Gastroesophageal sphincter (tissue), 4 donors: ENCODE results near the gene PEPD. TPM values are rescaled to one million over a fixed set of nuclear protein-coding genes. Genes with fewer than 3 reads are reported as not detected.

ENCODE experiments used
- ATAC-seq: fragments of 150-250 bp; one replicate; pipeline ENCODE4 v1.9.1; 2016; ENCODE audit warnings: mild to moderate bottlenecking, moderate library complexity
- H3K27ac ChIP-seq, 4 donors: fragments of 200-600 bp; sonication (generic) in 3 of 4; 1 replicate in 3 of 4; 2 replicates in 1 of 4; pipeline ENCODE4 v1.5.1; 2016 to 2019
- H3K27me3 ChIP-seq: fragments of 200-600 bp; sonication (generic); one replicate; pipeline ENCODE4 v1.5.1; 2019
- H3K36me3 ChIP-seq, 2 donors: fragments of 200-600 bp; sonication (generic); one replicate each; pipeline ENCODE4 v1.5.1; 2019; ENCODE audit warnings: control low read depth in 1 of 2
- H3K4me1 ChIP-seq, 3 donors: fragments of 200-600 bp; sonication (generic); 1 replicate in 2 of 3; 2 replicates in 1 of 3; pipeline ENCODE4 v1.5.1; 2016 to 2019; ENCODE audit warnings: control low read depth in 2 of 3
- H3K4me3 ChIP-seq, 2 donors: fragments of 200-600 bp; sonication (generic); one replicate each; pipeline ENCODE4 v1.5.1; 2019; ENCODE audit warnings: mild to moderate bottlenecking in 1 of 2, moderate library complexity in 1 of 2
- H3K9me3 ChIP-seq, 3 donors: fragments of 200-600 bp; sonication (generic); one replicate each; pipeline ENCODE4 v1.5.1; 2017 to 2019; ENCODE audit warnings: control low read depth in 2 of 3
- EP300 ChIP-seq: sonication (generic); formaldehyde crosslinking; IDR thresholded peaks from one replicate; pipeline ENCODE4 v1.6.1; 2017; ENCODE audit warnings: antibody characterized with exemption, mild to moderate bottlenecking
- POLR2A ChIP-seq, 2 donors: fragments of 450-650 bp; IDR thresholded peaks; one replicate each; pipeline ENCODE4 v1.6.1; 2017; ENCODE audit warnings: antibody characterized with exemption in 2 of 2, mild to moderate bottlenecking in 2 of 2, moderate library complexity in 1 of 2
- POLR2AphosphoS5 ChIP-seq: sonication (generic); formaldehyde crosslinking; IDR thresholded peaks from one replicate; pipeline ENCODE4 v1.6.1; 2017; ENCODE audit warnings: antibody characterized with exemption
- WGBS, 2 donors: methylation state at CpG; one replicate each; pipeline ENCODE4 v1.1.5; 2018; ENCODE audit warnings: low coverage in 1 of 2; 5-methylcytosine and 5-hydroxymethylcytosine counted together
- total RNA-seq, 4 donors: library from RNA; depleted of rRNA; stranded (reverse); fragments of >200 nt; gene quantifications; one replicate each; pipeline ENCODE4 v1.1.0, GENCODE V29; 2016
- TF ChIP-seq, protein P1 (sequence below), 4 experiments: fragments of 200-600 bp in 2 of 4; fragments of 450-650 bp in 2 of 4; sonication (generic) in 1 of 4; IDR thresholded peaks; one replicate each; pipeline ENCODE4 v1.5.1; 2017 to 2019; ENCODE audit warnings: antibody characterized with exemption in 4 of 4, mild to moderate bottlenecking in 2 of 4, moderate library complexity in 2 of 4

The PEPD gene
- total RNA-seq, 4 donors from 2014 or later = 61.3 to 77.7 (median 69.6) TPM

DNA sequence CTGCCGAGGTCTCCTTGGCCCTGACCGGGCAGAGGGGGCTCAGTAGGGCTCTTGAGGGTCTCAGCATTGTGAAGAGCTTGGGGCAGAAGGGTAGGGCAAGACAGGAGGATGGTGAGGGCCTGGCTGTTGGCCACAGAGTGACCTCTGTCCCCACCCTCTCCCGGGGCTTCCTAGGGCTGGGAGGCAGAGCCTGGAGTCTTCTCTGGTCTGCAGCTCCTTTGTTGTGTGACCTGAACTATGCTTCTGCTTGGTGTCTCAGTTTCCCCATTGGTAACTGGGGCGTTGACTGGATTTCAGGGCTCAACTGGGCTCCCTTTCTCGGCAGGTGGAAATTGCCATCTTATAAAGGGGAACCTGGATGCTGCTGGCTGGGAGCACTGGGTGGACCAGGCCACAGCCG lies 30.1 kb upstream of the PEPD start:
- H3K36me3 ChIP-seq = no peaks in the 10 kb centered on the region
- no peaks in the 10 kb centered on the region for H3K4me1 ChIP-seq
- no peak overlapping the region for H3K27ac ChIP-seq
- H3K4me3 ChIP-seq = no peak overlapping the region
- no peak for ATAC-seq
- TF ChIP-seq EP300 (no peak), POLR2AphosphoS5 (no peak), POLR2A (IDR thresholded peaks at IDR 0.05) (no peak)
- TF ChIP-seq, protein P1, sequence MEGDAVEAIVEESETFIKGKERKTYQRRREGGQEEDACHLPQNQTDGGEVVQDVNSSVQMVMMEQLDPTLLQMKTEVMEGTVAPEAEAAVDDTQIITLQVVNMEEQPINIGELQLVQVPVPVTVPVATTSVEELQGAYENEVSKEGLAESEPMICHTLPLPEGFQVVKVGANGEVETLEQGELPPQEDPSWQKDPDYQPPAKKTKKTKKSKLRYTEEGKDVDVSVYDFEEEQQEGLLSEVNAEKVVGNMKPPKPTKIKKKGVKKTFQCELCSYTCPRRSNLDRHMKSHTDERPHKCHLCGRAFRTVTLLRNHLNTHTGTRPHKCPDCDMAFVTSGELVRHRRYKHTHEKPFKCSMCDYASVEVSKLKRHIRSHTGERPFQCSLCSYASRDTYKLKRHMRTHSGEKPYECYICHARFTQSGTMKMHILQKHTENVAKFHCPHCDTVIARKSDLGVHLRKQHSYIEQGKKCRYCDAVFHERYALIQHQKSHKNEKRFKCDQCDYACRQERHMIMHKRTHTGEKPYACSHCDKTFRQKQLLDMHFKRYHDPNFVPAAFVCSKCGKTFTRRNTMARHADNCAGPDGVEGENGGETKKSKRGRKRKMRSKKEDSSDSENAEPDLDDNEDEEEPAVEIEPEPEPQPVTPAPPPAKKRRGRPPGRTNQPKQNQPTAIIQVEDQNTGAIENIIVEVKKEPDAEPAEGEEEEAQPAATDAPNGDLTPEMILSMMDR (IDR thresholded peaks at IDR 0.05) = no peak
- peaks cover 15% of the 10 kb centered on the region for H3K27me3 ChIP-seq
- H3K9me3 ChIP-seq = no peaks in the 10 kb centered on the region
- WGBS, 2 donors = 55 to 100% methylated on average over 1 to 2 of the region's 6 CpGs

DNA sequence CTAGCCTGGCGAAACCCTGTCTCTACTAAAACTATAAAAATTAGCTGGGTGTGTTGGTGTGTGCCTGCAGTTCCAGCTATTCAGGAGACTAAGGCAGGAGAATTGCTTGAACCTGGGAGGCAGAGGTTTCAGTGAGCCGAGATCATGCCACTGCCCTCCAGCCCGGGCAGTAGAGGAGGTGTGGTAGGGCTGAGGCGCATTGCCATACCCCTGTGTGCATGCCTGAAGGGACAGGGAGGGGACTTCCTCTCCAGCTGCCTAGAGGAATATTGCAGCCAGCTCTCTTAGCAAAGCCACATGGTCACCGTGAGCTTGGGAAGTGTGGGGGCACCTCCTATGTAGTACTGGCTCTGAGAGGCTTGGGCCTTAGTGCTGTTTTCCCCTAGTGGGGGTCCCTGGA lies 29.2 kb upstream of the PEPD start:
- Histone ChIP-seq H3K27ac (no peak overlapping the region), H3K4me1 (no peaks in the 10 kb centered on the region), H3K27me3 (peaks cover 16% of the 10 kb centered on the region), H3K9me3 (no peaks in the 10 kb centered on the region), H3K4me3 (no peak overlapping the region), H3K36me3 (no peaks in the 10 kb centered on the region)
- WGBS, 2 donors = 100% methylated on average over 1 of the region's 5 CpGs; no CpG with 5 or more reads in 1 of the 2 donors
- ATAC-seq = no peak
- TF ChIP-seq POLR2AphosphoS5 = no peak
- TF ChIP-seq EP300 = no peak
- TF ChIP-seq POLR2A (IDR thresholded peaks at IDR 0.05) = no peak
- TF ChIP-seq, protein P1 (IDR thresholded peaks at IDR 0.05) = no peak

DNA sequence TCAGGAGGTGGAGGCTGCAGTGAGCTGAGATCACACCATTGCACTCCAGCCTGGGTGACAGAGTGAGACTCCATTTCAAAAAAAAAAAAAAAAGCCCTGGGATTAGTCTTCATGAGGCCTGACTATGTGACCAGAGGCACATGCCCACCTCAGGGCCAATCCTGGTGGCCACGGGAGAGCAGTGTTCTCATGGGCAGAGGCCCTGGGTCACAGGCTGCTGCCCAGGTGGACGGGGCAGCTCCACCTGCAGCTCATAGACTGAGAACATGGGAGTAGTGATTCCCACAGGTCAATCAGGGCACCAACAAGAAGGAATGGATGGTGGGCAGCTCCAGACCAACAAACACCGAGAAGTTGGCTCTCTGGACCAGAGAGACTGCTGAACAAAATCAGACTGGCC lies 26.1 kb upstream of the PEPD start:
- Histone ChIP-seq H3K9me3 (peaks cover 0 to 3% (median 0%) of the 10 kb centered on the region in 3 donors), H3K27me3 (peaks cover 40% of the 10 kb centered on the region), H3K36me3 (no peaks in the 10 kb centered on the region), H3K4me3 (no peak overlapping the region), H3K27ac (no peak overlapping the region), H3K4me1 (no peaks in the 10 kb centered on the region)
- WGBS, 2 donors = no CpG with 5 or more reads among the region's 3 CpGs
- TF ChIP-seq, protein P1 (IDR thresholded peaks at IDR 0.05) = no peak
- TF ChIP-seq POLR2A (IDR thresholded peaks at IDR 0.05) = no peak
- TF ChIP-seq EP300 = no peak
- no peak for TF ChIP-seq POLR2AphosphoS5
- no peak for ATAC-seq

DNA sequence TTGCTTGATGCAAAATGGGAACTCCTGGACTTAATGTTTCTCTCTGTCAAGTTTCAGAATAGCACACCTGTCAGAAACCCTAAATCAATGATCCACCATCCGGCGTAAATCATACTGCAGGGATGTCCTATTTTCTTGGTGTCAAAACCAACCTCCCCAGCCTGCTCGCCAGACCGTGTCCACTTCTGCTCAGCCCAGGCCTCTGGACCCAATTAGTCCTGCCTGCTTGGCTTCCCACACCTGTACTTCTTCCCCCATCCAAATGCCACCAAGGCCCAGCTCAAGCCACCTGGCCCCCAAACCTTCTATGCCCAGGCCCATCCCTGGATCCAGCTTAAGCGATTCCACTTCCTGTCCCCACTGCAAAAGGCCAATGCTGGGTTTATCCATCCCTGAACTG lies 25.1 kb upstream of the PEPD start:
- ATAC-seq = no peak
- WGBS, 2 donors = 85 to 94% methylated on average over 5 of the region's 5 CpGs
- Histone ChIP-seq H3K27ac (no peak overlapping the region), H3K9me3 (peaks cover 0 to 3% (median 0%) of the 10 kb centered on the region in 3 donors), H3K4me3 (no peak overlapping the region), H3K36me3 (no peaks in the 10 kb centered on the region), H3K27me3 (peaks cover 50% of the 10 kb centered on the region), H3K4me1 (no peaks in the 10 kb centered on the region)
- TF ChIP-seq POLR2AphosphoS5 (no peak), EP300 (no peak), POLR2A (IDR thresholded peaks at IDR 0.05) (no peak)
- TF ChIP-seq, protein P1 (IDR thresholded peaks at IDR 0.05) = no peak

DNA sequence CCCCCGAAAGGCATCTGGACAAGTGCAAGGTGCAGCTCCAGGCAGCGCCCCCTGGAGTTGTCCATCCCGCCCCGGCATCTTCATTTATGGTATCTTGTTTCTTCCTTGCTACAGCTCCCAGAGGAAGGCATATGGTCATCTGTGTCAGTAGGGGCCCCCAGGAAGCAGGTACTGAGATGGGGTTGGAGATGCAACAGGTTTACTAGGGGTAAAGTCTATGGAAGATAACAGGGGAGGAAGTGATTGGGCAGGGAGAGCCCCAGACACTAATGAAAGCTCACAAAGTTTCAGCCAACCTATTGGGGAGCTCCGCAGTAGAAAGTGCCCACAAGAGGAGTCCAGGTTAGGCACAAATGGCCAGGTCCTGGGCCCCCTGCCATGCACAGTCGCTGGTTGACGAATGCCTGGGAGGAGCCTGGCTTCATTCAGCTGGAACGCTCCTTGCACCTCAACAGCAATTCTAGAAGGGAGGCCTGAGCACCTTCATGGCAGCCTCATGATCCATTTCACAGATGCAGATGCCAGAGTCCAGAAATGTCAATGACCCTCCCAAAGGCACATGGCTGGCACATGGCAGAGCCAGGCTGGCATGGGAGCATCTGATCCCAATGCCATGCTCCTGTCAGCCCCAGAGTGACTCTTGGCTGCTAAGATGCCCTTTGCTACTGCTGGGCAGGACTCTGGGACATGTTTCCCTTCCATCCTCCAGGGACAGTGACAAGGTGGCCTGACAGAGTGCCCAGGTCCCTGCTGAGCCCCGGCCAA lies 23.8 kb upstream of the PEPD start:
- Histone ChIP-seq H3K9me3 (peaks cover 0 to 3% (median 0%) of the 10 kb centered on the region in 3 donors), H3K4me3 (no peak overlapping the region), H3K4me1 (no peaks in the 10 kb centered on the region), H3K27me3 (peaks cover 63% of the 10 kb centered on the region), H3K27ac (no peak overlapping the region), H3K36me3 (no peaks in the 10 kb centered on the region)
- no peak for ATAC-seq
- WGBS, 2 donors = 77% methylated on average over 4 of the region's 9 CpGs; no CpG with 5 or more reads in 1 of the 2 donors
- no peak for TF ChIP-seq POLR2AphosphoS5
